Psoas muscle (tissue), 8 donors: ENCODE data around the gene DOCK6. TPM values are rescaled to one million over a fixed set of nuclear protein-coding genes. Genes with fewer than 3 reads are reported as not detected.
A peak's percentile ranks its signal among the peaks of the same experiment; 100 is the strongest.

Experiments used
- ATAC-seq, 4 donors: fragments of 200-7000 bp; cut with Tn5 transposase; one replicate each; pipeline ENCODE4 v1.9.1; 2020; ENCODE audit warnings: moderate library complexity in 3 of 4, mild to moderate bottlenecking in 2 of 4
- DNase-seq, 2 donors: peaks; one replicate each; pipeline ENCODE4 v3.0.0-alpha.2; 2020
- H3K27ac ChIP-seq: fragments of 200-600 bp; one replicate; pipeline ENCODE4 v1.8.0; 2022
- H3K27me3 ChIP-seq, 3 donors: fragments of 200-600 bp in 1 of 3; one replicate each; pipeline versions ENCODE4 v1.6.1 to v1.8.0; 2013 to 2022; ENCODE audit warnings: low read length in 2 of 3, mild to moderate bottlenecking in 2 of 3, moderate library complexity in 1 of 3; ENCODE audit not compliant: insufficient read depth in 3 of 3
- H3K36me3 ChIP-seq, 2 donors: fragments of 200-600 bp in 1 of 2; one replicate each; pipeline versions ENCODE4 v1.6.1 to v1.8.0; 2013 to 2022; ENCODE audit warnings: low read depth in 1 of 2, mild to moderate bottlenecking in 1 of 2, moderate library complexity in 1 of 2; ENCODE audit not compliant: insufficient read depth in 1 of 2
- H3K4me1 ChIP-seq: fragments of 200-600 bp; one replicate; pipeline ENCODE4 v1.8.0; 2022
- H3K4me3 ChIP-seq: fragments of 200-600 bp; one replicate; pipeline ENCODE4 v1.8.0; 2022; ENCODE audit warnings: mild to moderate bottlenecking
- H3K9me3 ChIP-seq: fragments of 200-600 bp; one replicate; pipeline ENCODE4 v1.8.0; 2022
- WGBS, 3 donors: extraction: QIAGEN DNeasy Blood & Tissue Kit; methylation state at CpG; one replicate each; pipeline versions ENCODE4 v1.1.6 to v1.1.7; 2013; 5-methylcytosine and 5-hydroxymethylcytosine counted together
- intact Hi-C, 2 donors: fragments of 100-400 bp; cut with DNase I; formaldehyde crosslinking; loops; one replicate each; pipeline versions ENCODE4 v1.11.0 to v1.14.2; 2022
- polyA plus RNA-seq, 3 donors: library from polyadenylated mRNA; stranded (reverse); fragments of 200-250 nt; gene quantifications; one replicate each; pipeline ENCODE4 v1.2.3, GENCODE V29; 2013
- total RNA-seq, 4 donors: library from RNA; stranded (reverse); fragmentation: NEBNext Ultra II Directional in 2 of 4; extraction: Animal tissue kit (Norgen Biotek cat#: 25700) in 2 of 4; gene quantifications; one replicate each; pipeline versions ENCODE4 v1.2.1 to v1.2.4, GENCODE V29; 2021 to 2023
- TF ChIP-seq, protein P1 (sequence below): fragments of 200-600 bp; IDR thresholded peaks from one replicate; pipeline ENCODE4 v1.8.0; 2022; ENCODE audit warnings: antibody characterized with exemption
- donor health status: healthy with polysubstance abuse.
- donor health status: DM: no; HTN: no; CAD: no; lungs with moderate emphysema.
- donor health status: Bipolar disorder and iron deficiency.
- donor health status: healthy.
- donor health status: DM: yes; HTN: yes; CAD: no.
- donor health status: DM: no; HTN: no; CAD: no.
- donor health status: DM: no; HTN: no; CAD: no.
- donor health status: DM: yes; HTN: yes; CAD: no.

DOCK6 gene
- total and polyA plus RNA-seq, 7 donors = 8.7 to 27.1 (median 15.3) TPM

DNA sequence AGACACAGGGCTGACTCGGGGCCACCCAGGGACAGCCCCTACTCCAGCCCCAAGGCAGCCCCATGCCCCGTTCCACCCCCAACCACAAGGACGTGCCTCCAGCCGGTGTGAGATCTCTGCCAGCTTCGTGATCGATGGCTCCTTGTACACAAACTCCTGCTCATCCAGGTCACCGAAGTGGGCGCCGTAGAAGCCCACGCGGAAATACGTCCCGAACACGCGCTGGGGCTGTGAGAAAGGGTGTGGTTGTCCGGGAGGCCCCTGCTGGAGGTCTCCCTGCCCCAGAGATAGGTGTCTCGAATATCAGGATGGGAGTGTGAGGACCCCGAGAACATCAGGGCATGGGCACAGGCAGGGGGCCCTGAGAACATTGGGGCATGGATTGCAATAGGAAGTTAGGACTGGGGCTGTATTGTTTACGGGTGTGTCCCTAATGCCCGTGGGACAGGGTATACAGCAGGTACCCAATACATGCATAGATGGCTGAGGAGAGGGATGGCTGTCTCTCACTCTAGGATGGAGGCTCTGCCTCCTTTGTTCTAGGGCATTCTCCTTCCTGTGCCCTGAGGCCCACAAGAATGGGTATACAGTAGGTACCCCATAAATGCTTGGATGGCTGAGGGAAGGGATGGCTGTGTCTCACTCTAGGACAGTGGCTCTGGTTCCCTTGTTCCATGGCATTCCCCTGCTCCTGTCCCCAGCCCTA lies 59.7 kb downstream of the DOCK6 start:
- Histone ChIP-seq H3K27me3 (no peaks in the 10 kb centered on the region), H3K9me3 (no peaks in the 10 kb centered on the region), H3K4me3 (no peak overlapping the region), H3K27ac (peak overlapping the region; percentile 67), H3K36me3 (peaks cover 0 to 4% of the 10 kb centered on the region in 2 donors), H3K4me1 (peaks cover 8% of the 10 kb centered on the region)
- DNase-seq (peak in 1 of 2 donors; percentile 47), ATAC-seq (no peak)
- TF ChIP-seq, protein P1, sequence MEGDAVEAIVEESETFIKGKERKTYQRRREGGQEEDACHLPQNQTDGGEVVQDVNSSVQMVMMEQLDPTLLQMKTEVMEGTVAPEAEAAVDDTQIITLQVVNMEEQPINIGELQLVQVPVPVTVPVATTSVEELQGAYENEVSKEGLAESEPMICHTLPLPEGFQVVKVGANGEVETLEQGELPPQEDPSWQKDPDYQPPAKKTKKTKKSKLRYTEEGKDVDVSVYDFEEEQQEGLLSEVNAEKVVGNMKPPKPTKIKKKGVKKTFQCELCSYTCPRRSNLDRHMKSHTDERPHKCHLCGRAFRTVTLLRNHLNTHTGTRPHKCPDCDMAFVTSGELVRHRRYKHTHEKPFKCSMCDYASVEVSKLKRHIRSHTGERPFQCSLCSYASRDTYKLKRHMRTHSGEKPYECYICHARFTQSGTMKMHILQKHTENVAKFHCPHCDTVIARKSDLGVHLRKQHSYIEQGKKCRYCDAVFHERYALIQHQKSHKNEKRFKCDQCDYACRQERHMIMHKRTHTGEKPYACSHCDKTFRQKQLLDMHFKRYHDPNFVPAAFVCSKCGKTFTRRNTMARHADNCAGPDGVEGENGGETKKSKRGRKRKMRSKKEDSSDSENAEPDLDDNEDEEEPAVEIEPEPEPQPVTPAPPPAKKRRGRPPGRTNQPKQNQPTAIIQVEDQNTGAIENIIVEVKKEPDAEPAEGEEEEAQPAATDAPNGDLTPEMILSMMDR = no peak
- 87 to 94% (median 88%) methylated on average over 20 of the region's 20 CpGs for WGBS, 3 donors
- intact Hi-C loops = loop anchor here (1.0 to 2.0 kb wide), 2 partner anchors 64 kb away; no protein-coding TSS in a partner anchor

DNA sequence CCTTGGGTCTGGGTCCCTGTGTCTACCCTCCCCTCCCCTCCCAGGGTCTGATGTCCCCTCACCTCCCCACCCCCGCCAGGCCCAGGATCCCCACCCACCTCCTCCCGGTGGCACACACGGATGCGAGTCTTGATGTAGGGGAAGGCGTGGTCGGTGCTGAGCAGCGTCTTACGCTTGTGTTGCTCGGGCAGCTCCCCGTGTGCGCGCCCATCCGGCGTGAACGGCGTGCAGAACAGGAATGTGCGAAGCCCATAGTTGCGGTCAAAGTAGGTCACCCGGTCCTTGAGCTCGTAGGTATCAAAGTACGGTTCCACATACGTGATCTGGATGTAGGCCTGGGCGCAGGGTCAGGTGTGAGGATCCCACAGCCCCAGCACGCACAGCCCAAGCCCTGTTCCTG lies 60.5 kb downstream of the DOCK6 start:
- Histone ChIP-seq H3K4me3 (no peak overlapping the region), H3K9me3 (no peaks in the 10 kb centered on the region), H3K27ac (no peak overlapping the region), H3K27me3 (no peaks in the 10 kb centered on the region), H3K4me1 (peaks cover 8% of the 10 kb centered on the region), H3K36me3 (peaks cover 0 to 4% of the 10 kb centered on the region in 2 donors)
- ATAC-seq (no peak), DNase-seq (no peak)
- intact Hi-C loops = loop anchor here (1.0 to 2.0 kb wide), 2 partner anchors 63 kb away; no protein-coding TSS in a partner anchor
- TF ChIP-seq, protein P1 = no peak
- WGBS, 3 donors = 94 to 96% (median 95%) methylated on average over 24 of the region's 24 CpGs

- H3K27me3 ChIP-seq = no peaks in the 10 kb centered on the region
- H3K4me3 ChIP-seq = no peak overlapping the region
- TF ChIP-seq, protein P1 = no peak
- intact Hi-C loops = no loop called here
- DNase-seq (peak in 1 of 2 donors; percentile 47), ATAC-seq (no peak)
- peaks cover 11% of the 10 kb centered on the region for H3K4me1 ChIP-seq
- WGBS, 3 donors = 82 to 89% (median 85%) methylated on average over 9 of the region's 9 CpGs
- H3K9me3 ChIP-seq = no peaks in the 10 kb centered on the region
- H3K27ac ChIP-seq = no peak overlapping the region
- H3K36me3 ChIP-seq = peaks cover 0 to 4% of the 10 kb centered on the region in 2 donors
These were observed 61.4 kb downstream of the DOCK6 start for GRCh38 chr19:11200931-11201330.

DNA sequence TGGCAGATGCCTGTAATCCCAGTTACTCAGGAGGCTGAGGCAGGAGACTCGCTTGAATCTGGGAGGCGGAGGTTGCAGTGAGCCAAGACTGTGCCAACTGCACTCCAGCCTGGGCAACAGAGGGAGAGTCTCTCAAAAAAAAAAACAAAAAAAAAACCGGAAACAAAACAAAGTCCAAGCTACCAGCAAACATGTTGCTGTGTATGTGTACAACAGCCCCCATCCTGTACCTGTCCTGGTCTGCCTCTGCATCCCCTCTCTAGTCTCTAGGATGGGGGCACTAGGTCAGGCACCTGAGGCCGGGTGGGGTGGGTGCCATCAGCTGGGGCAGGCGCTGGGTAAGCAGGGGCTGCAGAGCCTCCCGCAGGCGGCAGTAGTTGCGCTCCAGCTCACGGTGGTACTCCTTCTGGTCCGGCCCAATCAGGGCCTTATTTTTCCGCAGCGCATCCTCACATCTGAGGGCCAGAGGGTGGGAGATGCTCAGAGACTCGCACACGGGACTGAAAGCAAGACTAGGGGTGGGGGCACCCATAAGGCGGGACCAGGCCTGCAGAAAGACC lies 62.2 kb downstream of the DOCK6 start:
- ATAC-seq = no peak
- TF ChIP-seq, protein P1 = no peak
- intact Hi-C loops = no loop called here
- Histone ChIP-seq H3K36me3 (peaks cover 0 to 4% of the 10 kb centered on the region in 2 donors), H3K4me1 (peaks cover 19% of the 10 kb centered on the region), H3K27ac (no peak overlapping the region), H3K4me3 (no peak overlapping the region), H3K27me3 (no peaks in the 10 kb centered on the region), H3K9me3 (no peaks in the 10 kb centered on the region)
- WGBS, 3 donors = 89 to 97% (median 93%) methylated on average over 14 to 15 of the region's 15 CpGs
- no peak for DNase-seq
